Keratinocyte (primary cell): Measurements from ENCODE around the gene TXNDC2. TPM values are rescaled to one million over a fixed set of nuclear protein-coding genes. Genes with fewer than 3 reads are reported as not detected.

Source experiments
- DNase-seq: peaks from one replicate; pipeline ENCODE4 v3.0.0-alpha.2; 2011; ENCODE audit warnings: low read depth, missing footprints, low spot score
- FAIRE-seq: peaks from 2 replicates; lab custom pipeline; 2011; peaks lifted over from hg19 to GRCh38; lab: Jason Lieb, UNC
- H2AFZ ChIP-seq: 2 replicates; pipeline ENCODE4 v1.6.0; 2012; ENCODE audit warnings: low read length, control low read depth, inconsistent platforms; ENCODE audit not compliant: control insufficient read depth
- H3K27ac ChIP-seq: 2 replicates; pipeline ENCODE4 v1.5.1; 2011; ENCODE audit warnings: low read length; ENCODE audit not compliant: control insufficient read depth, insufficient read depth
- H3K27me3 ChIP-seq: 3 replicates; pipeline ENCODE4 v1.6.0; 2011; ENCODE audit warnings: low read length; ENCODE audit not compliant: control insufficient read depth, insufficient read depth; ENCODE audit errors: extremely low read depth
- H3K36me3 ChIP-seq, 2 experiments: 2 replicates in 1 of 2; 3 replicates in 1 of 2; pipeline ENCODE4 v1.5.1; 2011; ENCODE audit warnings: low read length in 2 of 2, mild to moderate bottlenecking in 1 of 2; ENCODE audit not compliant: control insufficient read depth in 2 of 2, insufficient read depth in 2 of 2; ENCODE audit errors: extremely low read depth in 1 of 2
- H3K4me1 ChIP-seq: 3 replicates; pipeline ENCODE4 v1.5.1; 2011; ENCODE audit warnings: low read length; ENCODE audit not compliant: control insufficient read depth, insufficient read depth; ENCODE audit errors: extremely low read depth
- H3K4me2 ChIP-seq: 3 replicates; pipeline ENCODE4 v1.6.0; 2011; ENCODE audit warnings: low read depth, low read length; ENCODE audit not compliant: control insufficient read depth, insufficient read depth; ENCODE audit errors: extremely low read depth
- H3K4me3 ChIP-seq, 3 experiments: fragments of 200-600 bp in 1 of 3; sonication (generic) in 1 of 3; 2 replicates in 2 of 3; 3 replicates in 1 of 3; pipeline ENCODE4 v1.5.1; 2011 to 2016; ENCODE audit warnings: low read length in 3 of 3, mild to moderate bottlenecking in 3 of 3, control low read depth in 2 of 3, inconsistent platforms in 1 of 3, low read depth in 1 of 3, mixed read lengths in 1 of 3, mixed run types in 1 of 3, moderate library complexity in 1 of 3; ENCODE audit not compliant: control insufficient read depth in 2 of 3, insufficient read depth in 2 of 3; ENCODE audit errors: extremely low read depth in 1 of 3
- H3K79me2 ChIP-seq: 2 replicates; pipeline ENCODE4 v1.6.0; 2012; ENCODE audit warnings: low read length; ENCODE audit not compliant: control insufficient read depth, insufficient read depth
- H3K9ac ChIP-seq: 3 replicates; pipeline ENCODE4 v1.6.0; 2011; ENCODE audit warnings: low read length; ENCODE audit not compliant: control insufficient read depth, insufficient read depth; ENCODE audit errors: extremely low read depth
- H3K9me1 ChIP-seq: 3 replicates; pipeline ENCODE4 v1.6.0; 2011; ENCODE audit warnings: low read length; ENCODE audit not compliant: control insufficient read depth, insufficient read depth; ENCODE audit errors: extremely low read depth
- H3K9me3 ChIP-seq: 2 replicates; pipeline ENCODE4 v1.5.1; 2012; ENCODE audit warnings: low read depth, low read length; ENCODE audit not compliant: control insufficient read depth
- H4K20me1 ChIP-seq: 3 replicates; pipeline ENCODE4 v1.6.0; 2011; ENCODE audit warnings: low read length; ENCODE audit not compliant: control insufficient read depth, insufficient read depth; ENCODE audit errors: extremely low read depth
- EZH2 ChIP-seq: IDR thresholded peaks from one replicate; pipeline ENCODE4 v1.6.1; 2012; ENCODE audit warnings: inconsistent platforms, mild to moderate bottlenecking, low read length, moderate library complexity
- dilution Hi-C: fragments of 300-500 bp; cut with MboI; formaldehyde crosslinking; loops from one replicate; pipeline ENCODE4 v1.7.0; 2020; ENCODE audit warnings: low sequenced_read_pairs; ENCODE audit not compliant: extremely low pct_ligation_motif_present
- polyA plus RNA-seq, 5 experiments: library from polyadenylated mRNA; depleted of rRNA in 3 of 5; stranded (reverse) in 3 of 5; stranded (forward) in 1 of 5; unstranded in 1 of 5; fragments of >200 nt; gene quantifications; 1 replicate in 1 of 5; 2 replicates in 3 of 5; 3 replicates in 1 of 5; pipeline versions ENCODE4 v1.2.1 to v1.2.3, GENCODE V29; 2011 to 2012; ENCODE audit warnings: missing spikeins in 2 of 5, low read depth in 1 of 5, low replicate concordance in 1 of 5
- TF ChIP-seq, protein P1 (sequence below), 3 experiments: IDR thresholded peaks in 1 of 3; conservative IDR thresholded peaks in 1 of 3; optimal IDR thresholded peaks in 1 of 3; 2 replicates in 2 of 3; 3 replicates in 1 of 3; pipeline versions ENCODE3 to v1.5.1; 2011; ENCODE audit warnings: low read length in 3 of 3, mild to moderate bottlenecking in 3 of 3, moderate library complexity in 2 of 3, control low read depth in 1 of 3, inconsistent platforms in 1 of 3; ENCODE audit not compliant: insufficient read depth in 2 of 3; ENCODE audit errors: extremely low read depth in 1 of 3

Gene TXNDC2
- polyA plus RNA-seq, 1 donor (not counting 4 experiments of a cell fraction or from before 2014, with no cell fraction given) = not detected

DNA sequence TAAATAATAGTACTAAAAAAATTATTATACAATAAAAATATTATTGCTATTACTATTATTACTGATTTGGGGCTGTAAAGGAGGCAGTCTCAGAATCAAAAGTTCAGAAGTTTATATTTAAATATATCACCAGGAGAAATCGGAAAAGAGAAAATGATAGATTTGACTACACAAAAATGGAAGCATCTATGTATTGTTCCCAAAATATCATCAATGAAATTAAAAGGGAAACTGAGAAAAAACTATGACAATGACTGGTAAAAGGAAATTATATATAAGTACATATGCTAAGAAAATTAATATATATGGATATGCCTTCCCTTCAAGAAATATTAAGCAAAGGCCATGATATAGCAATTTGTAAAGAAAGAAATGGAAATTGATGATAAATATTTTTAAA lies 7.7 kb upstream of the TXNDC2 start:
- Histone ChIP-seq H3K36me3 (no peaks in the 10 kb centered on the region), H4K20me1 (no peaks in the 10 kb centered on the region), H3K4me1 (peaks cover 22% of the 10 kb centered on the region), H3K27ac (peak overlapping the region; percentile 77), H3K9ac (no peak overlapping the region), H3K9me3 (no peaks in the 10 kb centered on the region), H3K4me3 (no peak overlapping the region), H3K27me3 (no peaks in the 10 kb centered on the region), H3K4me2 (no peak overlapping the region), H2AFZ (no peak overlapping the region), H3K79me2 (no peaks in the 10 kb centered on the region), H3K9me1 (no peaks in the 10 kb centered on the region)
- DNase-seq = no peak
- dilution Hi-C loops = no loop called here
- TF ChIP-seq, protein P1, sequence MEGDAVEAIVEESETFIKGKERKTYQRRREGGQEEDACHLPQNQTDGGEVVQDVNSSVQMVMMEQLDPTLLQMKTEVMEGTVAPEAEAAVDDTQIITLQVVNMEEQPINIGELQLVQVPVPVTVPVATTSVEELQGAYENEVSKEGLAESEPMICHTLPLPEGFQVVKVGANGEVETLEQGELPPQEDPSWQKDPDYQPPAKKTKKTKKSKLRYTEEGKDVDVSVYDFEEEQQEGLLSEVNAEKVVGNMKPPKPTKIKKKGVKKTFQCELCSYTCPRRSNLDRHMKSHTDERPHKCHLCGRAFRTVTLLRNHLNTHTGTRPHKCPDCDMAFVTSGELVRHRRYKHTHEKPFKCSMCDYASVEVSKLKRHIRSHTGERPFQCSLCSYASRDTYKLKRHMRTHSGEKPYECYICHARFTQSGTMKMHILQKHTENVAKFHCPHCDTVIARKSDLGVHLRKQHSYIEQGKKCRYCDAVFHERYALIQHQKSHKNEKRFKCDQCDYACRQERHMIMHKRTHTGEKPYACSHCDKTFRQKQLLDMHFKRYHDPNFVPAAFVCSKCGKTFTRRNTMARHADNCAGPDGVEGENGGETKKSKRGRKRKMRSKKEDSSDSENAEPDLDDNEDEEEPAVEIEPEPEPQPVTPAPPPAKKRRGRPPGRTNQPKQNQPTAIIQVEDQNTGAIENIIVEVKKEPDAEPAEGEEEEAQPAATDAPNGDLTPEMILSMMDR (optimal IDR thresholded peaks at IDR 0.05 in 1 of 3, IDR thresholded peaks at IDR 0.05 in 1 of 3, conservative IDR thresholded peaks at IDR 0.05 in 1 of 3; ENCODE audit: extremely low read depth in 1 of 3, insufficient read depth in 2 of 3, low read length in 3 of 3) = no peak
- TF ChIP-seq EZH2 = no peak
- FAIRE-seq = no peak

DNA sequence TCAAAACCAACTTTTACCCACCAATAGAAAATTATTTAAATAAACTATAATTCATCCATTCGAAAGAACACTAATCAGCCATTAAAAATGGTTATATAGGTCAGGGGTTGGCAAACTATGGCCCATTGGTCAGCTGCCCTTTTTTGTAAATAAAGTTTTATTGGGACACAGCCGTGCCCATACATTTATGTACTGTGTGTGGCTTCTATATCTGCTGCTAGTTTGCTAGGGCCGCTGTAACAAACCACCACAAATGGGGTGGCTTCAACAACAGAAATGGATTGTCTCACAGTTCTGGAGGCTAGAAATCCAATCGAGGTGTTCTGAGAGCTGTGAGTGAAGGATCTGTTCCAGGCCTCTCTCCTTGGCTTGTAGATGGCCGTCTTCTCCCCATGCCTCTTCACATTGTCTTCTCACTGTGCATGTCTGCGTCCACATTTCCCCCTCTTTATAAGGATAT lies 7.0 kb upstream of the TXNDC2 start:
- FAIRE-seq (no peak), DNase-seq (no peak)
- dilution Hi-C loops = no loop called here
- H3K36me3 ChIP-seq = no peaks in the 10 kb centered on the region
- peaks cover 22% of the 10 kb centered on the region for H3K4me1 ChIP-seq
- no peaks in the 10 kb centered on the region for H3K27me3 ChIP-seq
- no peaks in the 10 kb centered on the region for H4K20me1 ChIP-seq
- no peak overlapping the region for H3K4me2 ChIP-seq
- H3K4me3 ChIP-seq = no peak overlapping the region
- no peak overlapping the region for H3K27ac ChIP-seq
- TF ChIP-seq EZH2 = no peak
- TF ChIP-seq, protein P1 (optimal IDR thresholded peaks at IDR 0.05 in 1 of 3, IDR thresholded peaks at IDR 0.05 in 1 of 3, conservative IDR thresholded peaks at IDR 0.05 in 1 of 3; ENCODE audit: extremely low read depth in 1 of 3, insufficient read depth in 2 of 3, low read length in 3 of 3) = no peak
- H3K9me1 ChIP-seq = no peaks in the 10 kb centered on the region
- no peaks in the 10 kb centered on the region for H3K79me2 ChIP-seq
- H3K9ac ChIP-seq = no peak overlapping the region
- no peaks in the 10 kb centered on the region for H3K9me3 ChIP-seq
- H2AFZ ChIP-seq = no peak overlapping the region
